ENCODE results near the gene NIPA2. TPM values are rescaled to one million over a fixed set of nuclear protein-coding genes. Genes with fewer than 3 reads are reported as not detected.

NIPA2 gene
- total and polyA plus RNA-seq, 2 of the 13 experiments (the other 11 are each of a cell fraction or from before 2014, with no cell fraction given), result 29.0 to 56.2 TPM

GRCh38 chr15:22880068-22880980 lies 41.9 kb downstream of the NIPA2 start:
- in situ Hi-C loops (cut with HindIII; ENCODE audit: extremely low pct_ligation_motif_present, low pct_unique_long_range_greater_than_20kb), result no loop called here
- 93% methylated on average over 25 of the region's 33 CpGs for WGBS (ENCODE audit: low lambda C conversion rate)
- ChIA-PET POLR2A (no interaction called here), CTCF (ENCODE audit: low intra/inter-chr PET ratio, low total read pairs) (no interaction called here)
- Histone ChIP-seq H3K9ac (ENCODE audit: insufficient read depth, low read depth, low read length) (no peak overlapping the region), H3K27ac (ENCODE audit: extremely low read length, insufficient read depth, low read length) (no peak overlapping the region), H3K9me3 (ENCODE audit: low read length) (no peaks in the 10 kb centered on the region), H2AFZ (ENCODE audit: low read length) (no peak overlapping the region), H3K4me2 (ENCODE audit: low read depth, low read length) (no peak overlapping the region), H3K27me3 (ENCODE audit: control insufficient read depth in 1 of 2, insufficient read depth in 2 of 2, low read length in 2 of 2) (no peaks in the 10 kb centered on the region), H3K79me2 (ENCODE audit: insufficient read depth, low read length) (no peaks in the 10 kb centered on the region), H3K4me3 (replicated peaks in 1 of 3; ENCODE audit: insufficient read depth in 1 of 3, low read depth in 2 of 3, low read length in 3 of 3) (no peak overlapping the region), H3K36me3 (replicated peaks in 1 of 2; ENCODE audit: control insufficient read depth in 1 of 2, insufficient read depth in 2 of 2, low read length in 2 of 2) (peaks cover 12 to 41% of the 10 kb centered on the region in 2 experiments), H4K20me1 (ENCODE audit: insufficient read depth, low read length) (no peaks in the 10 kb centered on the region), H3K4me1 (ENCODE audit: insufficient read depth, low read length) (peaks cover 7% of the 10 kb centered on the region; the same call in 1 of the 2 replicates)
- no TSS peak for BruUV-seq (replicated peaks)
- ATAC-seq, result no peak
- FAIRE-seq, result no peak
- intact Hi-C loops (cut with micrococcal nuclease; ENCODE audit: unreplicated experiment), result no loop called here
- no peak for DNase-seq (ENCODE audit: low spot score)
- TF ChIP-seq ZNF337 (CRISPR knock-in tag; IDR thresholded peaks at IDR 0.05; ENCODE audit: borderline replicate concordance, low read depth) (no peak), GATAD2A (CRISPR knock-in tag; IDR thresholded peaks at IDR 0.05) (no peak), CEBPG (CRISPR knock-in tag; IDR thresholded peaks at IDR 0.05) (no peak), MIER3 (CRISPR knock-in tag; IDR thresholded peaks at IDR 0.05; ENCODE audit: borderline replicate concordance) (no peak), PRDM10 (CRISPR knock-in tag; IDR thresholded peaks at IDR 0.05; ENCODE audit: low read depth) (no peak), PAXIP1 (CRISPR knock-in tag; conservative IDR thresholded peaks at IDR 0.05) (no peak), ZNF446 (CRISPR knock-in tag; IDR thresholded peaks at IDR 0.05) (no peak), PRDM4 (CRISPR knock-in tag; IDR thresholded peaks at IDR 0.05; ENCODE audit: borderline replicate concordance) (no peak), REXO4 (CRISPR knock-in tag; IDR thresholded peaks at IDR 0.05; ENCODE audit: borderline replicate concordance) (no peak), SRSF9 (IDR thresholded peaks at IDR 0.05; ENCODE audit: borderline replicate concordance, insufficient read depth, low read depth, low read length, poor library complexity, severe bottlenecking) (no peak), ATF3 (CRISPR knock-in tag; IDR thresholded peaks at IDR 0.05) (no peak), ZFP36 (IDR thresholded peaks at IDR 0.05; ENCODE audit: borderline replicate concordance, low read depth, low read length, partially characterized antibody) (no peak)
